Left lobe of liver (tissue), 2 donors: ENCODE data around the gene SLC30A7. TPM values are rescaled to one million over a fixed set of nuclear protein-coding genes. Genes with fewer than 3 reads are reported as not detected.

ENCODE experiments used
- ATAC-seq: fragments of 200-7000 bp; cut with Tn5 transposase; one replicate; pipeline ENCODE4 v1.9.1; 2020; ENCODE audit warnings: mild to moderate bottlenecking, moderate library complexity
- DNase-seq: peaks from one replicate; pipeline ENCODE4 v3.0.0-alpha.2; 2020; ENCODE audit warnings: low spot score
- total RNA-seq: library from RNA; stranded (reverse); gene quantifications from one replicate; pipeline ENCODE4 v1.2.1, GENCODE V29; 2021
- donor health status: DM: no; HTN: no; CAD: no; lungs with moderate emphysema.
- donor health status: DM: no; HTN: yes; CAD: no.

The SLC30A7 gene
- total RNA-seq, 1 donor from 2014 or later = 20.1 TPM

GRCh38 chr1:101025283-101025656 lies 129.4 kb downstream of the SLC30A7 start:
- DNase-seq (no peak), ATAC-seq (peak; percentile 52)

- peak; percentile 98 for ATAC-seq
Observed at GRCh38 chr1:101025657-101026429, 130.0 kb downstream of the SLC30A7 start, which contains the start of gene DPH5. DPH5 (minus strand) TSS chr1:101025784; CDS start chr1:101025443, 341 bp downstream.

GRCh38 chr1:101026430-101026788 lies 130.5 kb downstream of the SLC30A7 start:
- no peak for DNase-seq
- ATAC-seq = no peak

More at GRCh38 chr1:101025657-101026429, 130.0 kb downstream of the SLC30A7 start, which contains the start of gene DPH5:
- peak; percentile 94 for DNase-seq

GRCh38 chr1:101027194-101027772 lies 131.4 kb downstream of the SLC30A7 start:
- no peak for ATAC-seq
- no peak for DNase-seq

GRCh38 chr1:101028466-101028865 lies 132.6 kb downstream of the SLC30A7 start:
- ATAC-seq (no peak), DNase-seq (no peak)

- DNase-seq (no peak), ATAC-seq (no peak)
Observed at GRCh38 chr1:101029184-101029583, 133.3 kb downstream of the SLC30A7 start.

GRCh38 chr1:101030881-101031280 lies 135.0 kb downstream of the SLC30A7 start:
- ATAC-seq (no peak), DNase-seq (no peak)

Other genes starting within 250 kb of the SLC30A7 start
- 8.9 TPM for gene VCAM1, start 176.3 kb upstream of the SLC30A7 start, total RNA-seq
- 7.4 TPM for gene EXTL2, start 1.2 kb upstream of the SLC30A7 start, total RNA-seq
- gene DPH5, start 129.7 kb downstream of the SLC30A7 start, total RNA-seq = 18.4 TPM